ENCODE data around the gene FRY. TPM values are rescaled to one million over a fixed set of nuclear protein-coding genes. Genes with fewer than 3 reads are reported as not detected.

FRY gene
- total RNA-seq, 1 donor from 2014 or later: 83.6 TPM

GRCh38 chr13:32246468-32246867 is 214.9 kb downstream of the FRY start:
- Mint-ChIP-seq H3K9me3 (ENCODE audit: unreplicated experiment) (peaks cover 1% of the 10 kb centered on the region), H3K36me3 (ENCODE audit: unreplicated experiment) (no peaks in the 10 kb centered on the region), H3K27me3 (ENCODE audit: unreplicated experiment) (no peaks in the 10 kb centered on the region), H3K4me1 (ENCODE audit: low read depth, unreplicated experiment) (no peaks in the 10 kb centered on the region), H3K27ac (ENCODE audit: unreplicated experiment) (no peak overlapping the region), H3K4me3 (ENCODE audit: unreplicated experiment) (no peak overlapping the region)
- TF ChIP-seq CTCF (IDR thresholded peaks at IDR 0.05; ENCODE audit: partially characterized antibody, unreplicated experiment): peak; percentile 79
- DNase-seq: peak; percentile 73

GRCh38 chr13:32247887-32248286 is 216.3 kb downstream of the FRY start:
- no peaks in the 10 kb centered on the region for H3K27me3 Mint-ChIP-seq (ENCODE audit: unreplicated experiment)
- H3K4me3 Mint-ChIP-seq (ENCODE audit: unreplicated experiment): no peak overlapping the region
- no peaks in the 10 kb centered on the region for H3K4me1 Mint-ChIP-seq (ENCODE audit: low read depth, unreplicated experiment)
- no peak overlapping the region for H3K27ac Mint-ChIP-seq (ENCODE audit: unreplicated experiment)
- peaks cover 1% of the 10 kb centered on the region for H3K9me3 Mint-ChIP-seq (ENCODE audit: unreplicated experiment)
- DNase-seq: no peak
- no peaks in the 10 kb centered on the region for H3K36me3 Mint-ChIP-seq (ENCODE audit: unreplicated experiment)
- no peak for TF ChIP-seq CTCF (IDR thresholded peaks at IDR 0.05; ENCODE audit: partially characterized antibody, unreplicated experiment)

GRCh38 chr13:32248801-32249200 is 217.2 kb downstream of the FRY start:
- Mint-ChIP-seq H3K27ac (ENCODE audit: unreplicated experiment) (no peak overlapping the region), H3K27me3 (ENCODE audit: unreplicated experiment) (no peaks in the 10 kb centered on the region), H3K4me3 (ENCODE audit: unreplicated experiment) (no peak overlapping the region), H3K4me1 (ENCODE audit: low read depth, unreplicated experiment) (no peaks in the 10 kb centered on the region), H3K36me3 (ENCODE audit: unreplicated experiment) (no peaks in the 10 kb centered on the region), H3K9me3 (ENCODE audit: unreplicated experiment) (peaks cover 1% of the 10 kb centered on the region)
- DNase-seq: no peak
- no peak for TF ChIP-seq CTCF (IDR thresholded peaks at IDR 0.05; ENCODE audit: partially characterized antibody, unreplicated experiment)

- no peak for TF ChIP-seq CTCF (IDR thresholded peaks at IDR 0.05; ENCODE audit: partially characterized antibody, unreplicated experiment)
- no peaks in the 10 kb centered on the region for H3K4me1 Mint-ChIP-seq (ENCODE audit: low read depth, unreplicated experiment)
Measured at GRCh38 chr13:32252812-32253438, 221.4 kb downstream of the FRY start.

GRCh38 chr13:32253911-32254399 is 222.4 kb downstream of the FRY start:
- Mint-ChIP-seq H3K9me3 (ENCODE audit: unreplicated experiment) (no peaks in the 10 kb centered on the region), H3K36me3 (ENCODE audit: unreplicated experiment) (no peaks in the 10 kb centered on the region), H3K27ac (ENCODE audit: unreplicated experiment) (no peak overlapping the region), H3K4me1 (ENCODE audit: low read depth, unreplicated experiment) (no peaks in the 10 kb centered on the region), H3K4me3 (ENCODE audit: unreplicated experiment) (no peak overlapping the region), H3K27me3 (ENCODE audit: unreplicated experiment) (no peaks in the 10 kb centered on the region)
- no peak for TF ChIP-seq CTCF (IDR thresholded peaks at IDR 0.05; ENCODE audit: partially characterized antibody, unreplicated experiment)
- no peak for DNase-seq

More at GRCh38 chr13:32252812-32253438, 221.4 kb downstream of the FRY start:
- no peaks in the 10 kb centered on the region for H3K27me3 Mint-ChIP-seq (ENCODE audit: unreplicated experiment)
- H3K36me3 Mint-ChIP-seq (ENCODE audit: unreplicated experiment): no peaks in the 10 kb centered on the region
- H3K4me3 Mint-ChIP-seq (ENCODE audit: unreplicated experiment): no peak overlapping the region
- DNase-seq: no peak
- H3K9me3 Mint-ChIP-seq (ENCODE audit: unreplicated experiment): no peaks in the 10 kb centered on the region
- H3K27ac Mint-ChIP-seq (ENCODE audit: unreplicated experiment): no peak overlapping the region
